Adrenal gland (tissue), 12 donors: ENCODE results near the gene TFDP1. TPM values are rescaled to one million over a fixed set of nuclear protein-coding genes. Genes with fewer than 3 reads are reported as not detected.

Experiments used
- DNase-seq, 7 donors: peaks; one replicate each; pipeline ENCODE4 v3.0.0-alpha.2; 2019 to 2020
- H3K27ac ChIP-seq, 5 donors: fragments of 200-600 bp; sonication (generic) in 4 of 5; 1 replicate in 3 of 5; 2 replicates in 2 of 5; pipeline versions ENCODE4 v1.5.1 to v1.8.0; 2016 to 2020; ENCODE audit warnings: mild to moderate bottlenecking in 1 of 5
- H3K27me3 ChIP-seq: fragments of 200-600 bp; 2 replicates; pipeline ENCODE4 v1.8.0; 2021
- H3K36me3 ChIP-seq, 2 donors: fragments of 200-600 bp; replicated peaks in 1 of 2; 1 replicate in 1 of 2; 2 replicates in 1 of 2; pipeline versions ENCODE4 v1.5.1 to v1.8.0; 2018 to 2022
- H3K4me1 ChIP-seq, 2 donors: fragments of 200-600 bp; replicated peaks in 1 of 2; 1 replicate in 1 of 2; 2 replicates in 1 of 2; pipeline versions ENCODE4 v1.5.1 to v1.8.0; 2018 to 2021
- H3K4me3 ChIP-seq, 4 donors: fragments of 200-600 bp; sonication (generic) in 3 of 4; one replicate each; pipeline ENCODE4 v1.5.1; 2016 to 2018
- H3K9me3 ChIP-seq, 3 donors: fragments of 200-600 bp; sonication (generic) in 1 of 3; replicated peaks in 1 of 3; 1 replicate in 2 of 3; 2 replicates in 1 of 3; pipeline versions ENCODE4 v1.5.1 to v1.8.0; 2016 to 2021
- CTCF ChIP-seq, 6 experiments: fragments of 450-650 bp in 4 of 6; fragments of 200-600 bp in 2 of 6; sonication (generic) in 1 of 6; IDR thresholded peaks; 1 replicate in 5 of 6; 2 replicates in 1 of 6; pipeline versions ENCODE4 v1.5.1 to v1.8.0; 2016 to 2021; ENCODE audit warnings: antibody characterized with exemption in 6 of 6, mild to moderate bottlenecking in 2 of 6, moderate library complexity in 1 of 6
- POLR2A ChIP-seq, 2 donors: fragments of 450-650 bp; IDR thresholded peaks; one replicate each; pipeline ENCODE4 v1.6.1; 2017; ENCODE audit warnings: antibody characterized with exemption in 2 of 2, mild to moderate bottlenecking in 2 of 2, moderate library complexity in 1 of 2
- WGBS, 4 donors: extraction: QIAGEN DNeasy Blood & Tissue Kit in 2 of 4; methylation state at CpG; one replicate each; pipeline versions ENCODE4 v1.1.5 to v1.1.7; 2013 to 2017; 5-methylcytosine and 5-hydroxymethylcytosine counted together
- intact Hi-C, 2 donors: fragments of 100-400 bp; cut with DNase I; formaldehyde crosslinking; loops; one replicate each; pipeline versions ENCODE4 v1.14.1 to v1.15.0; 2022 to 2023
- polyA plus RNA-seq, 3 donors: library from polyadenylated mRNA; stranded (reverse); fragments of 200-250 nt in 2 of 3; fragments of 350-450 nt in 1 of 3; fragmentation: Illumina TruSeq in 1 of 3; extraction: RNeasy Lipid Tissue Mini Kit (QIAGEN cat#74804) in 1 of 3; gene quantifications; one replicate each; pipeline ENCODE4 v1.2.3, GENCODE V29; 2013 to 2014
- total RNA-seq, 9 donors: library from RNA; depleted of rRNA in 4 of 9; stranded (reverse); fragments of >200 nt in 4 of 9; fragments of 120-200 nt in 1 of 9; fragmentation: NEBNext Ultra II Directional in 1 of 9; extraction: Animal tissue kit (Norgen Biotek cat#: 25700) in 1 of 9; gene quantifications; one replicate each; pipeline versions ENCODE4 v1.1.0 to v1.2.4, GENCODE V29; 2013 to 2023
- donor health status: healthy with polysubstance abuse.
- donor health status: Bipolar disorder and iron deficiency.
- donor health status: DM: yes; HTN: yes; CAD: no.
- donor health status: DM: no; HTN: no; CAD: no.
- donor health status: DM: no; HTN: no; CAD: no.
- donor health status: DM: yes; HTN: yes; CAD: no.

TFDP1 gene
- total and polyA plus RNA-seq, 12 donors = 16.5 to 50.0 (median 35.5) TPM

GRCh38 chr13:113604186-113604585 lies 19.6 kb downstream of the TFDP1 start:
- H3K36me3 ChIP-seq = no peaks in the 10 kb centered on the region
- no peak for TF ChIP-seq POLR2A (IDR thresholded peaks at IDR 0.05)
- no peak for TF ChIP-seq CTCF (IDR thresholded peaks at IDR 0.05)
- WGBS, 4 donors = 80 to 100% (median 93%) methylated on average over 1 of the region's 1 CpG

GRCh38 chr13:113605461-113605860 lies 20.9 kb downstream of the TFDP1 start:
- no peak for DNase-seq
- Histone ChIP-seq H3K9me3 (no peaks in the 10 kb centered on the region), H3K4me1 (no peaks in the 10 kb centered on the region), H3K36me3 (no peaks in the 10 kb centered on the region), H3K4me3 (no peak overlapping the region), H3K27me3 (no peaks in the 10 kb centered on the region), H3K27ac (no peak overlapping the region)
- intact Hi-C loops = no loop called here
- WGBS, 4 donors = 93 to 98% (median 98%) methylated on average over 4 to 8 of the region's 8 CpGs
- TF ChIP-seq POLR2A (IDR thresholded peaks at IDR 0.05) = no peak
- no peak for TF ChIP-seq CTCF (IDR thresholded peaks at IDR 0.05)

More at GRCh38 chr13:113604186-113604585, 19.6 kb downstream of the TFDP1 start:
- no peaks in the 10 kb centered on the region for H3K27me3 ChIP-seq
- H3K4me3 ChIP-seq = no peak overlapping the region
- intact Hi-C loops = no loop called here
- no peaks in the 10 kb centered on the region for H3K4me1 ChIP-seq
- H3K27ac ChIP-seq = no peak overlapping the region
- no peaks in the 10 kb centered on the region for H3K9me3 ChIP-seq
- no peak for DNase-seq

- intact Hi-C loops = no loop called here
- Histone ChIP-seq H3K27ac (no peak overlapping the region), H3K4me3 (no peak overlapping the region), H3K36me3 (no peaks in the 10 kb centered on the region), H3K4me1 (no peaks in the 10 kb centered on the region), H3K9me3 (no peaks in the 10 kb centered on the region), H3K27me3 (no peaks in the 10 kb centered on the region)
- DNase-seq = no peak
- WGBS, 4 donors = 92 to 98% (median 95%) methylated on average over 32 to 34 of the region's 34 CpGs
- TF ChIP-seq POLR2A (IDR thresholded peaks at IDR 0.05) (no peak), CTCF (IDR thresholded peaks at IDR 0.05) (no peak)
These were observed 21.4 kb downstream of the TFDP1 start for GRCh38 chr13:113605866-113606438.

GRCh38 chr13:113607056-113607888 lies 22.7 kb downstream of the TFDP1 start:
- intact Hi-C loops = no loop called here
- H3K27me3 ChIP-seq = no peaks in the 10 kb centered on the region
- H3K36me3 ChIP-seq = peaks cover 0 to 10% of the 10 kb centered on the region in 2 donors
- H3K4me1 ChIP-seq = no peaks in the 10 kb centered on the region
- WGBS, 4 donors = 84 to 92% (median 87%) methylated on average over 18 to 28 of the region's 28 CpGs
- H3K9me3 ChIP-seq = no peaks in the 10 kb centered on the region
- no peak overlapping the region for H3K27ac ChIP-seq
- DNase-seq = peak in 1 of 7 donors; percentile 16
- H3K4me3 ChIP-seq = no peak overlapping the region
- TF ChIP-seq CTCF (IDR thresholded peaks at IDR 0.05) (no peak), POLR2A (IDR thresholded peaks at IDR 0.05) (no peak)
